Stimulated activated CD4-positive, alpha-beta T cell treated with anti-CD3 and anti-CD28 coated beads, Interleukin-12 subunit alpha, Interleukin-12 subunit beta, amount 100 ng/mL, for 48 hours (primary cell): Measurements from ENCODE around the gene CABCOCO1.

Experiments
- DNase-seq, 3 donors: peaks; one replicate each; pipeline ENCODE4 v3.0.0-alpha.2; 2020; ENCODE audit warnings: low read depth in 2 of 3, low spot score in 1 of 3

The CABCOCO1 gene

DNA sequence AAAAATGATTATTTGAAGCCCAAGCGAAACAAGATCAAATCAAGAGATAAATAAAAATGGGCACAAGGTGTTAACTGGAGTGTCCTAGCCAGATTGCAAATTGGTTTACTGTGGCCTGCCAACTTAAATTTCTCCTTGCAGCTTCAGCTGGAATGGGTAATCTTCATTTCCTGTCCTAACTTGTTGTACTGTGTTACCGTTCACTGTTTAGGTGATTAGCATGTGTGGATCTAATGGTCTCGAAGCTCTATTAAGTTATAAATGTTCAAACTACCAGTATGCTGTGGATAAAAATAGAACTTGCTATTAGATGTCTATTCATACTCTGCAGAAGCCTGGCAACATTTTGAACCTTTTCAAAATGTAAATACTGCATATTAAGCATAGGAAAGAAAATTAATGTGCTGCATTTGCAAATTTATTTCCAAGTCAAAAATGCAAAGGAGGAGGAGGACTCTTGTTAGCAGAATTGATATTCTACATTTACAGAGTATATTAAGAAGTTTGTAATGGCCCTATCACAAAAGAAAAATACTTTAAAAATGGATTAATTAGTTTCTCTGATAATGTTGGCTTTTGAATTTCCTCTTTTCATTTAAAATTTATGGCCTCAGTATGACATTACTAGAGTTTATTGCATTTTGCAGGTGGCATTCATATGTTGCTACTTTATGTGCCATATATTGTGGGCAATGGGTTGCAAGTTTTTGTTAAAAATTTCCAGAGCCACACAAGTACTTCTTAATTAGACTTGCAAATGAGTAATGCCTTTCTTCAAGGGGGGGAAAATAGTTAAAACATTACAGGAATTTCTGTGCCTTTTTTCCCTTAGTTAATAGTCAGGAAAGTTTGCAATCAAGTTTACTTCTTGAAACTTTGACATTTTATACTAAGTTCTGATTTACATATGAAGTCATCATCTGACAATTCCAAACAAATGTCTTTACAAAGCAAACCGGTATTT is 92.1 kb downstream of the CABCOCO1 start:
- DNase-seq: no peak

DNA sequence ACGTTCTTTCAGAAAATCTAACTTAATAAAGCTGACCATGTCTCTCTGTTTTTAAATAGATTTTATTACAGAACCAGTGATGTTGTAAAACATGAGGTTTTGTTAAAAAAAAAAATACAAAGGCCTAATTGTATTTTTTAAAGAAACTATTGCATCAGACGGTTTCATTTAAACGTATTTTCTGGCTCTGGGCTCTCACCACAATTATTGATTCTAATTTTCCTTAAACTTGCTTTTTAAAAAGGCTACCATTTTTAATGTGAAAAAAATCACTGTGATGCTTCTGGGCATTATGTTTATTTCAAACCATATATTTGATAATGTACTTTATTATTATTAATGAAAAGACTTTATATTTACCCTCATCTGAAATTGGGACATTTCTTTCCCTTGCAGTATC is 94.3 kb downstream of the CABCOCO1 start:
- DNase-seq: no peak

DNA sequence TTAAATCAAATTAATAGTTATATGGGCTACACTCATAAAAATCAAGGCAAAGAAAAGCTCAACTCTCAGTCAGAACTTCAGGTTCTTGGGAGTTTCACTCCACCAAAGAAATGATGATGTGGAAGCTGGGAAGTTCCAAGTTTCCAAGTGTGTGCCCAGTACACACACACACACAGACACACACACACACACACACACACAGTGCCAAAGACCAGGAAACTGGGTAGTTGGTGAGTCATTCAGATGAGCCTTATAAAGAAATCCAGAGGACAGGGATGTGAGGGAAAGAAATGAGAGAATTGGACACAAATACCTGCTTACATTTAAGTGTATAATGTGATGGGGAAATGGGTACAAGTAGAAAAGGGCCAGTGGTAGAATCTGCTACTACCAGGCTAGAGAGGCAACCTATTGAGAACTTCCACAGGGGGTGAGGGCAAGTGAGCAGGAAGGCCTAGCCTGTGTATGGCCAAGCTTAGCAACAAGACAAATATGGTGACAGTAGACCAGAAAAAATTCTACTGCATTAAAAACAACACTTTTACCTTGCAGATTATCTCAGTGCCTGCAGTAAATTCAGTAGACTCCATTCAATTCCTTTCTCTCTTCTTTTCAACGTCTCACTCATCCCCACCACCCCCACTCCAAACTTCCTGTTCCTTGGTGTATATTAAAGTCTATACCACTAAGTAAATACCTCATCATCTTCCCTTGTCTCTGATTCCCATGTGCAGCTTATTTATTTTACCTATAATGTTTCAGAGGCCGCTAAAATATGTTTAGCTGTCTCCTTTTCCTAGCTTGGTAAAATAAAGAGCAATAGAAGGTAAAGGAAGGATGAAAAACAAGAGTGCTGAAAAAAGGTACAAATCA is 95.0 kb downstream of the CABCOCO1 start:
- DNase-seq: no peak

DNA sequence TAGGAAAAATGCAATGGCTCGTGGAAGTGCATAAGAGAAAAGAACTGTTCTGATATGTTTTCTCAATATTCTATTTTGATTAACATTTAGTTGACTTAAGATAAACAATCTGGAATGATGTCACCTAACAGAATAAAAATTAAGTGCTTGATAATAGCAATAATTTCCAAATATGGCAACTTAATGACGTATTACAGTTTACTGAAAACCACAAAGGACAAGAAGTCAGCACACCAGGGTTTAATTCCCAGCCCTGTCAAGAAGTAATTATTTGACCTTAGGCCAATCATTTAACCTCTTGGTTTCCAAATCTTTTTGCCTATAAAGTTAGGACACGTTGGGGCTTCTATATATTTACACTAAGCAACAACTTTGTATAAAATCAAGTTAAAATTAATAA is 95.7 kb downstream of the CABCOCO1 start:
- DNase-seq: no peak

DNA sequence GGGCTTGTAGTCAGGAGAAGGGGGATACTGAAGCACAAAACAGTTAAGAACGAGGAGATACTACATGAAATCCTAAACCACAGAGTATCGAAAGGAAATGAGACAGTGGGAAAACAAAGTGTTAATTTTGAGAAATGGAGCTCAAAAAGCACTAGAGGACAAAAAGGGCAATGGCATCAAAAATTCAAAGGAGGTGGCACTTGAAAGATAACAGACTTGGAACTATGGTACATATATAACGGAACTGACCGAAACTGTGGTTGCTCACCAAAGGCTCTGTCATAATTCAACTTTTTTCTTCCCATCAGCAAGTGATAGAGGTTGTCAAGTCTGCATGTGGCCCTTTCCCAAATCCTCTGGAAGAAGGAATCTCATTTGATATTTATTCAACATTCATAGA is 97.0 kb downstream of the CABCOCO1 start:
- no peak for DNase-seq

DNA sequence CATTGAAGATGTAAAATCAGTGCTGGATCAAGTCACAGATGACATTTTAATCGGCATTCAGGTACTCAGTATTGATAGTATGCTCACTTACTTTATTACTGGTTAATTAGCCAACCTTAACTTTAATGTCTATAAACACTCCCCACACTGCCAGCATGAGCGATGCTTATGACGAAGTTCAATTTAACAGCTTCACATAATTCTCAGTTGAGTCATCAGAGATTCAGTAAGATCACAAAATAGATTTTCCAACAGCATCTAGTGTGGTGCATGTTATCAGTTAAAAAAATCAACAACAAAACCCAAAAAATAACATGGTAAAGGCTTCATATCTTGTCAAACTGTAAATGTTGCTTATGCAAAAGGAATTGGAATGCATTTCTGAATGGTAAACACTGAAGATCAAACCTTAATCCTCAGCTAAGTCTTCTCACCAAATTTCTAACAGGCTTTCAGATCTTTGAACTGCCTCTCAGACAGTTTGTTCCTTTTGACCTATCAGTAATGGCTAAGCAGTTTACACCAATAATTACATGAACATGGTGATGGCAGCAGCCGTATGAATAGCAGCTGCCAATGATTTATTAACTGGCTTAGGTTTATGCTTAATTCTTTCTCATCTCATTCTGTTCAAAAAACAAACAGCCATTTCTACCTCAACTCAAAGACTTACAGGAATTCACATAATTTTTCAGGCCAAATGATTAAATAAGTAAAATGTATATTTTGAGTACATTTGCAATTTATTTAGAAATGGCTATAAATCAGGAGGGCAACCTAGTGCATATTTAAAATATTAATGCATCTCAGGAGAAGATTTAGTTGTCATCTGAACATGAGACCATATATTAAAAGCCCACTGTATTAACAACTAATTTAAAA is 98.5 kb downstream of the CABCOCO1 start:
- no peak for DNase-seq

DNA sequence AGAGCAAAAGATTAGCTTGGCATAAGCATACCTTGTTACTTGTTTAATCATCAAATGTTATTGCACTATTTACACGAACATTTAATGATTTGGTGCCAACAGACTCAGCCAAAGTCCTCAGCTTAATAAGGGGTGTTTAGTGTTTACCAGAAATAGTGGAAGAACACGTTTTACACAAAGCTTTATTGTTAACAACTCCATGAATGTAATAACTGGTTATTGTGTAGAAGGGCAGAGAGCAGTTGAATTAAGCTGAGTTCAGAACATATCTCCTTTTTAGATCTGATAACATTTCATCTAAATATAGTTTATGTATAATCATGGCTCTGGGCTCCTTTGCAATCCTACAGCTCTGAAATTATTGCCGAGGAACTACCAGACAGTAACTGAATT is 99.1 kb downstream of the CABCOCO1 start:
- DNase-seq: no peak

DNA sequence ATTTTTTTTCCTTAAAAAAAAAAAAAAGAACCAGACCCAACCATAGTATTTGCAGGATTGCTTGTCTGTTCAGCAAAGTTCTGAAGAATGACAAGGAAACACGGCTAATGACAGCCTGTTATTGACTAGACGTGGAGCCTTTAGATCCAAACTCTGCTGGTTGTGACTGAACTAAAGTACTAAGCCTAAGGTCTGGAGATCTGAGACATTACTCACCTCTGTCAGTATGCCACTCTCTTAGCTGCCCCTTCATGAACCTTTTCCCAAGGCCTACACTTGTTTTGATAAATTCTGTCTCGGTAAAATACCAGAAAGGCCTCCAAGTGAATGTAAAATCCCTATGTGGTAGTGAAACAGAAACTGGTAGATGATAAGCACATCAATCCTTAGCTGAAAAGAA is 101.0 kb downstream of the CABCOCO1 start:
- no peak for DNase-seq

DNA sequence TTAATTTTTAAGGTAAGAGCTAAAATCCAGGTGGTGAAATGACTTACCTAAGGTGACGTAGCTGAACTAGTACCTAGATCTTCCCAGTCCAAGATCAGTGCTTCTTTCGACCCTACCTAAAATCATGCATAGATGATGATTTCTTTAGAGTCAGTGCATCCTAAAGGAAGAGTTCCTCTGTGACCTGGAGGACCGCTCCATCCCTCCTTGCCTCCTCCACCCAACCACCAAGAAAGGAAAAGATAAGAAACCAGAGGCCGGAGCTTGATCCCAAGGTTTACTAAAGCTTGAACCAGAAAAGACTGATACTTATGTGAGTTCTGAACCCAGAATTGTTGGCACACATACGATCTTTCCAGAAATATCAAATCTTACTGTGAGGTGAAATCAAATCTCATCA is 101.8 kb downstream of the CABCOCO1 start:
- no peak for DNase-seq

DNA sequence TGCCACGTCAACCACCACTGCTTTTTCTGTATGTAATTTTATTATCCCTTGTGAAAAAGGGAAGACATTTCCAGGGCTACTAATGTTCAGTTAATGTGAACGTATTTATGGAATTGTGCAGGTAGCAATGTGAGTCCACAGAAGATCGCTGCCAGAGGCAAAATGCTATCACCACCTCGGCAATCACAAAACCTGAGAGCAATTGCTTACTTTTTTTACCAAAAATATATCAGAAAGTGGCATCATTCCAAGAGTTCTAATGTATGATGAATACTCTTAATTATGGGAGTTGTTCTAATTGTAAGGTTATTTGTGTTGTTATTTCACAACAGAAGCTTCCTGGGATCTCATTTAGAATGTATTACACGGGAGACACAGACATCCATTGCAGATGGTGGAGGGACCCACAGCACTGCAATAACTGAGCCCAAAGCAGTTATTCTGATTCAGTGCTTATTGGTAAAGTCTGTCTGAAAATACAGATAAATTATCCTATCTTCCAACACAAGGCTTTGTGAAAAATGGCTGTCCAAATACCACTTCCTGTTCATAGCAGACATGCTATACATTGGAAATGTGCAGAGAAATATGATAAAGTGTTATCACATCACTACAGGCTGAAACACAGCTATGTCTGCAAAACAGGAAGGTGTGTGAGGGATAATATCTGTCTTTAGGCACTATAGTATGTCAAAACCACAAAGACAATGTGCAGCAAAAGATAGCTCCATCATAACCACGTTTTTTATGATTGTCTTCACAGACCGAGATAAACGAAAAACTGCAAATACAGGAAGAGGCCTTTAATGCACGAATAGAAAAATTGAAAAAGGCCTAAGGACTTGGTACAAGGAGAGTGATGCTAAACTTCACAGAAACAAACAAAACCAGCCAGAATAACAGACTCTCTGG is 102.7 kb downstream of the CABCOCO1 start:
- no peak for DNase-seq

DNA sequence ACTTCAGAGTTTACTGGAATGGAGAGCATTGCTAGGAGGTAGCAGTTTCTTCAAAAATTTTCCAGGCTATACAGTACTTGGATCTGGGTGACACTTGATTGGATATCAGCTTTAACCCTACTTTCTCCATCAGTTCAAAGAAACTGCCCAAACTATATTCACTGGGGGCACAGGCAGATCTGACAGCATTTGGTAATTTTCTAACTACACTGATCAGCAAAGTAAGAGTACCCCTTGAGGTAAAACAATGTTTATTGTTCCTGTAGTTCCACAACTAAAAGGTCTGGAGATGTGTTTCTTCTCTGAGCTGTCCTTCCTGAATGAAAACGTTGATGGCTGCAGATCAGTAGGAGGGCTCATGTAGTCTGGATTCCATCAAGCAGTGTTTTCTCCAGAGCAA is 104.2 kb downstream of the CABCOCO1 start:
- no peak for DNase-seq

DNA sequence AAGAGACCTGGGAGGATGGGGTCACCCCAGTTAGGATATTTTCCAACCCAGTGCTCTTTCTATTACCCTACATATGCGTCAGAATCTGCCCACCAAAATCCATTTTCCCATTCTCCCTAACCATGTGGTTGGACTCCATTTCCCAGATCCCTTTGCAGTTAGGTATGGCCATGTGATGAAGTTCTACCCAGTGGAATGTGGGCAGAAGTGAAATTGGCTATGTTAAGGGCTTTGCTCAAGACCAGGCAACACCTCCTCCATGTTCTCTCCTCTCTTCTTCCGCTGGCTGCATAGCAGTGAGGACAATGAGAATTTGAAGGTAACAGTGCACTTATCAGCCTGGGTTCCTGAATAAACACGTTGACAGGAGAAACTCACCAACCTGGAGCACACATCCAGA is 111.3 kb downstream of the CABCOCO1 start:
- DNase-seq: no peak

DNA sequence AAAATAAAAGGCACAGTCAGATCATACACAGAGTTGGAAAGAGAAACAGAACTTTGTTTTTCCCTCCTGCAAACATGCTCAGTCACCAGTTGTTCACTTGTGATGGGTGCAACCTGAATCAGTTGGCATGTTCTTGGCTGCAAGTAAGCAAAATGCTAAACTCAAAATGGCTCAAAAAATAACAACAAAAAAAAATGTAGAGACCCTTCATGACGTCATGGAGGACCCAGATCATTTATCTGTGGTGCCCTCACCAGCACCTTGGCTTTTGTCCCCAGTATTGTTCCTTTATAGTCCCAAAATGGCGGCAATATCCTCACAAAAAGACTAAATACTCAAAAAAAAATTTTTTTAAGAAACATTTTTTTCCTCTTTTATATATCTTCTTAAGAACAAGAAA is 112.4 kb downstream of the CABCOCO1 start:
- no peak for DNase-seq

DNA sequence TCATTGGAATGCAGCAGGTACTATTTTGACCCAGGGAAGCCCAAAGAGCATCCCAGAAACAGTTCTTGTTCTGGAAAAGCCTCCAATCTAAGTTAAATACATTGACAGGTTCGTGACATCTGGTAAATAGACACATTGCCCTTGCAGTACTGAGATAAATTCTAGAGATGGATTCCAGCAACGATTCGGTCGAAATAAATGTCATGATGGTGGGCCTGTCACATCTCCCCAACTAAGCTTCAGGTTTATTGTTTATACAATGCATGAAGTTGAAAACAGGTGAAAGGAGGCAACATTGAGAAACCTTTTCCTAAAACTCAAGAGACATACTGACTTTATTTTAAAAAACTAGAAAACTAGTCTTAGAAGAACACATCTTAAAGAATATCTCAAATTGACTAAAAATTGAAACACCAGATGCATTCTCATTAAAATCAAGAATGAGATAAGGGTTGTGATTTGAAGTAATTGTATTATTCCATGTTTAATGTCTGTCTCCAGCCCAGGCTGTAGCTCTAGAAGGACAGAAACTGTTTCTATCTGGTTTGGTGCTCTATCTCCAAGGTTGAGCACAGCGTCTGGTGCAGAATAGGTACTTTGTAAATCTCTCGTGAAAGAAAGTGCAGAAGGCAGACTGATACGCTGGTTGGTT is 114.0 kb downstream of the CABCOCO1 start:
- DNase-seq: no peak

DNA sequence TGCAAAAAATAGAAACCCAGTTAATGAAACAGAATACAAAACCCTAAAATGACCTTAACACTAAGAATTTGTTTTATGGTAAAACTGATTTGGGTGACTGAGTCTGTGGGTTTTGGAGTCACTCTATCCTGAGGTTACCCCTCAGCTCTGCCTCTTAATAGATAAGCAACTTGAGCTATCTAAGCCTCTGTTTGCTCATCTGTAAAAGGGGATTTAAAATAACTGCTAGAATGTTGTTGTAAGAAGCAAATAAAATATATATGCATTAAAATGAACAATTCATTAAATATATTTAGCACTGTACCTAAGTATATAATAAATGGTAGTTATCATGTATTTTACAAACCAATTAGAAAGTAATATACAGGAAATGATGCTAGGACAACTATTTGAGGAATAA is 115.4 kb downstream of the CABCOCO1 start:
- DNase-seq: no peak

DNA sequence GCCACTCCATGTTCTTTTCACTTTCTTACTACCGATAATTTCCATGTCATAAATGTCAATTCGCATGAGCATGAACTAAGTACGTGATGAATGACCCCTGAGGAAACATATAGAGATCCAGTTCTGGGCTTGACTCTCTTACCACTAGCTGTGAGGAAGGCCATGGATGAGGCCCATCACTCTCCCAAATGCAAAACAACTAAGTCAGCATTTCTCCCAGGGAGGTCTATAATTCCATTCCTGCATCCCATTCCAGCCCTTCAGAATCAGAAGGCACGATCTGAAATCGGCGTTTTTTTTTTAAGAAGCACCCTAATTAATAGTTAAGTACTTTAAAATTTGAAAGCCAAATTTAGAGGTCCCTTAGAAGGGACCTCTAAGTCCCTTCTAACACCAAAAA is 116.5 kb downstream of the CABCOCO1 start:
- DNase-seq: no peak

DNA sequence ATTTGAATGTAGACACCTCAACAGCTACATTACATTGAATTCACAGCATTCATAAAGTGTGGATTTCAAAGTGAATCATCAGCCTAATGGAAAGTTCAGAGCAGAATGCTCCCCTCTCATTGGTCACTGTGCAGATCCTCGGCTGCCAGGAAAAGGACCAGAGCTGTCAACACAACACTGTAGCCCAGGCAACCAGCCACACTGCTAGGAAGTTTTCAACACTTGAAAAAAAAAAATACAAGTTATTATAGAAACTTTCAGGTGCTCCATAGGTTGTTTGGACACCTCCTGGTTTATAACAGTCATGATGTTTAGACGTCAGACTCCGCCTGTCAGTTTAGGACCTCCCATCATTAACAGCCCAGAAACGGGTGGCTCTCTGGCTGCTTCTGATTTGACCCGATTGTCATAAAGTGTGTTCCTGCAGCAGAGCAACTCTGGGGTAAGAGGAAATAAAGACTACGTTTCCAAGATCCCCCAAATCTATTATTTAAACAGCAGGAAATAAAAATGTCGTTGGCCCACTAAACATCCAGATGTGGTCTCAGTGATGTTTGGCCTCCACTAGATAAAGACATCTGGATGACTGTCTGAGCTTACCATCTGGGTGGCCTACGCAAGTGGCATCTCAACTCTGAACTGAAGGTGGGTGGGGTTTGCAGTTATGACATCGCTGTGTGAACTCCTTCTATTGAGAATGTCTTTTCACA is 117.4 kb downstream of the CABCOCO1 start:
- DNase-seq: peak in 2 of 3 donors; percentile 11 to 19

DNA sequence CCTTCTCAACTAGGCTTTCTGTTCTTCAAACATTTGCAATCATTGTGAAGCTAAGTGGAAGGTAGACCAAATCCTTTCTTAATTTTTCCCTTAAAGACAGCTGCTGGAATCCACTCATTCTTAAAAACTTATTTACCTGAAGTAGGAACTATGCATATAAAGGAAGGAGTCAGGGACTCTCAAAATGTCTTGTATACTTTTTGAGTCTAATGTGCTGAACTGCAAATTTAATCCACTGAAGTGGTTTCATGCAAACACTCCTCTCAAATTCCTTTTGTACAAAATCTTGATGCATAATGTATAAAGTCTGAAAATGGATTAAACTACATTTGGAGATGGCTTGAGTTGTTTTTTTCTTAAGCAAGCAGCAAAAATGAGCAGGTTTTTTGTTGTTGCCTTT is 118.0 kb downstream of the CABCOCO1 start:
- DNase-seq: no peak

DNA sequence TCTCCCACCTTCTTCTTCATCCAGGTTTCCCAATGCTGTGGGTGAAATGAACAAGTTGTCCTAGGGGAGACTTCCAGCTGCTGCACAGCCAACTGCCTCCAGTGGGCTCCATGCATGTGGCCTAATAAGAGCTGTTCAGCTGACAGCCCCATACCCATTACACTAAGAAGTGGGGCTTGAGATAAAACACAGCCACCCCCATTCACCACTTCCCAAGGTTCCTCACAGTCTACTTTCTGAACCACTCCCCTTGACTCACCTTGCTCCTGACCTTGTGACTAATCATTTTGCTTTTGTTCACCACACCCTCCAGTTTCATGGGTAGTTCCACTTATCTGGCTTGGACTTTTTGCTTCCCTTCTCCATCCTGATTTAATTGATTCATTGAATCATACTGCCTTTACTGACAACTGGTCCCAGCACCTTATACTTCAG is 119.3 kb downstream of the CABCOCO1 start:
- DNase-seq: no peak
